Ramos (cell line): Measurements from ENCODE around the gene KIF12.

ENCODE experiments used
- in situ Hi-C: fragments of 300-500 bp; cut with MboI; formaldehyde crosslinking; loops from one replicate; pipeline ENCODE4 v1.14.3; 2022; ENCODE audit warnings: low sequenced_read_pairs; ENCODE audit not compliant: unreplicated experiment

The KIF12 gene

GRCh38 chr9:114072184-114073140, 26.6 kb downstream of the KIF12 start:
- in situ Hi-C loops, result no loop called here

GRCh38 chr9:114071197-114071795, 27.8 kb downstream of the KIF12 start:
- in situ Hi-C loops, result no loop called here

- in situ Hi-C loops, result no loop called here
These were observed 28.6 kb downstream of the KIF12 start for GRCh38 chr9:114070188-114071103.

GRCh38 chr9:114069476-114070187, 29.5 kb downstream of the KIF12 start:
- in situ Hi-C loops, result no loop called here

- in situ Hi-C loops, result no loop called here
These were observed 33.8 kb downstream of the KIF12 start for GRCh38 chr9:114065304-114065703.

GRCh38 chr9:114061830-114062474, 37.1 kb downstream of the KIF12 start:
- in situ Hi-C loops, result no loop called here

DNA sequence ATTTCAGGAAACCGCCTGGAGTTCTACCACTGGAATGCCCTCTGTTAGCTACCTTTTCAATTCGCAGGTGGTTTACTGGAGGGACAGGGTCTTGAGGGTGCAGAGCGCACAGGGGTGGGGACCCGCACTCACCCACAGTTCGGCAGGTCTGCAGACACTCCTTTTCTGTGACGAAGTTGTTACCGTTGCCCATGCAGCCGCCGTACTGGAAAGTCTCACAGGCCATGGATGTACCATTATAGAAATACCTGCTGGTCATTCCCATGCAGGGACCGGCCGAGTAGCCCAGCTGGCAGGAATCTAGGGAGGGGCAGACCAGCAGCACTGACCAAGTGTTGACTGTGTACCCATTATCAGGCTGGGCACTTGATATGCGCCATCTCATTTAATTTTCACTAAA, 37.8 kb downstream of the KIF12 start:
- in situ Hi-C loops, result no loop called here

GRCh38 chr9:114060711-114061110, 38.4 kb downstream of the KIF12 start:
- in situ Hi-C loops, result no loop called here

DNA sequence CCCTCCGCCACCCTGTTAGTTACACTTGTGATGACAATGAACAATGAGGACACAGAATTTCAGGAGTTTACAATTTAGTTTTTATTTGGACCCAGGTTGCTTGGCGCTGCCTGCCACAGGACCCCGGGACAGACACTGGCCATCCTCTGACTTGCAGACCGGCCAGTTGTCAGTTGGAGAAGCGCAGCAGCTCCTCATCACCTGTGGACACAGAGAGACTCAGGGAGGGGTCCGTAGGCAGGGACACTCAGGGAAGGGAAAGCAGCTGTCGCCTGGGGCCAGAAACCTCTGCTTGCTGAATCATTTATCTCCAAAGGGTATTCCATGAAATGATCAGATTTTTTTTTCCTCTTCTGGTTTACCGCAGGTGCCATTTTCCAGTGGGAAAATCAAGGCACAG, 39.0 kb downstream of the KIF12 start:
- in situ Hi-C loops, result no loop called here

DNA sequence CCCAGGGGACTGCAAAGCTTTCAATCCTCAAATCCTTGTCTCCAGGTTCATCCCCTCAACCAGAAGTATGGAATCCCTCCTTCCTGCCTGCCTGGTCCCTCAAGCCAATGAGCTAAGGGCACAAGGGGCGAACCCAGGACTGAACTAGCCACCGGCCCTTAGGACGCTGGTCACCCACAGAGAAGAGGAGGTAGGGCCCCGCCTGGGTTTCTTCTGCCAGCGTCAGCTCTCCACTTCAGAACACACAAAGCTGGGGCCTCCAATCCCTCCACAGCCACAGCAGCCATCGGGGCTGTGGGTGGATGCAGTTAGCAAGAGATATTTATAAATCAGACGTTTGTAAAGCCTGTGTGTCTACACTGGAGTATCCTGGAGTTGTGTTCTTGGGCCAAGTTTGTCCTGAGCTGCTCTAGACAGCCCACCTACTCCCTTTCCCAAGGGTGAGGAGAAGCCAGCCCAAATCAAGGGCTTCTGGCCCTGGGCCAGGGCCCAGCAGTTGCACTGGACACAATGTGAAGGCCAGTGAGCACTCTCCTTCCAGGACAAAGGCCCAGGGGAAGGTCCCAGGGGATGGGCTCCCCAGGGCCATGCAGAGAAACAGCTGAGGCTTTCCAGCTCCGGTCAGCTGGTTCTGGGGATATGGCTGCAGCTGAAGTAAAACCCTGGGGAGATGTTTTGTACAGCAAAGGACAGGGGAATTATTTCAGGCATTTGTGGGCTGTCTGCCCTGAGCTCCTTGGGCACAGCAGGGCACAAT, 39.9 kb downstream of the KIF12 start:
- in situ Hi-C loops, result no loop called here

- in situ Hi-C loops, result no loop called here
These were observed 40.4 kb downstream of the KIF12 start for GRCh38 chr9:114058688-114059046.

- in situ Hi-C loops, result no loop called here
These were observed 41.8 kb downstream of the KIF12 start for GRCh38 chr9:114057161-114057885.

DNA sequence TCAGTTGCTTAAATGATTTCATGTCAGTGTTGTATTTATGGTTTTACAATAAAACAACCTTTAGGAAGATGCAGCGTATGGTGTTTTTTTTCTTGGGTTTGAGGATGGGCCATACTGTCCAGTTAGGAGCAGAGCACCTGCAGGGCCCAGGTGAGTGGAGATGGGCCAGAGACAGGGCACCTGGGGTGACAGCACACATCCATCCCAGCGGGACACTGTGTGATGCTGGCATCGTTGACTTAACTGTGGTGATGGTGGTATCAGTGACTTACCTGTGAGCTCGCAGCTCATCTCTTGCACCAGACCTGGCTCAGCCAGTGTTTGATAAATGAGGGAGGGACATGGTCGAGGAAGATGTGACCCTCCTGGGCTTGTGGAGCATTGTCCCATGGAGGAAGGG, 42.6 kb downstream of the KIF12 start:
- in situ Hi-C loops, result no loop called here

GRCh38 chr9:114055894-114056293, 43.2 kb downstream of the KIF12 start:
- in situ Hi-C loops, result no loop called here

DNA sequence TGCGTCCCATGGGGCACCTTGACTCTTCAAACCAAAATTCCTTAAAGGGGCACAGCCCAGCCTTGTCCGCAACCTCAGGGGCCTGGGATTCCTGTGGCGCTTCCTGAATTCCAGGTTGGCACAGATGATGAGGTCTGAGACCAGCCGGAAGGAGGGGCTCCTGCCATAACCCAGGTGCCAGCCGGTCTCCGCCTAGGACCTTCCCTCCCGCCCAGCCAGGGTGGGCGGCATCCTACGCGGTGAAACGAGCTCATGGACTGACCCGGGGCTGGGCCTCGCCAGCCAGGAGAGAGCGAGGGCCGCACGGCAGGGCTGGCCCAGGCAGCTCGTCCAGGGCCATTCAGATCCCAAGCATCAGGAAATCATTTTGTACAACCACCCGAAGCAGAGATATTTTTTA, 44.0 kb downstream of the KIF12 start:
- in situ Hi-C loops, result no loop called here

DNA sequence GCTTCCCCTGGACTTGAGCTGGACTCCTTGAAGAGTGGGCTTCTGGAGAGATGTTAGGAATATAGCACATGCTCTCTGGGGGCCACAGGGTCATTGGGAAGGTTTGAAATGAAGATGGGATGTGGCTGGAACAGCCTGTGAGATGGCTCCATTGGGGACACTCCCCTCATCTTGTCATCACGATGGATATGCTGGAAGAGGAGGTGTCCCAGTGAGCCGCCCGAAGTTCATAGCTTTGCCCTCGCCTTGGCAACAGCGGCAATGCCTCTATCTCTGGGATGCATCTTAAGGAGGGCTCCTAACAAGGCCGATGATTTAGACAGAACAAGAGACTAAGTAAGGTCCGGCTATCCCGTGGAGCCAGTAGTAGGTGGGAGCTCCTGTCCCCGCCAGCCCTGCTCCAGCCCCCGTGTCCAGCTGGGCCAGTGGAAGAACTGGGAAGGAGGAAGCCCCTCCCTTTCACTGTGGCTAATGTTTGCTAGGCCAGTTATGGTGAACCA, 44.9 kb downstream of the KIF12 start:
- in situ Hi-C loops, result no loop called here

DNA sequence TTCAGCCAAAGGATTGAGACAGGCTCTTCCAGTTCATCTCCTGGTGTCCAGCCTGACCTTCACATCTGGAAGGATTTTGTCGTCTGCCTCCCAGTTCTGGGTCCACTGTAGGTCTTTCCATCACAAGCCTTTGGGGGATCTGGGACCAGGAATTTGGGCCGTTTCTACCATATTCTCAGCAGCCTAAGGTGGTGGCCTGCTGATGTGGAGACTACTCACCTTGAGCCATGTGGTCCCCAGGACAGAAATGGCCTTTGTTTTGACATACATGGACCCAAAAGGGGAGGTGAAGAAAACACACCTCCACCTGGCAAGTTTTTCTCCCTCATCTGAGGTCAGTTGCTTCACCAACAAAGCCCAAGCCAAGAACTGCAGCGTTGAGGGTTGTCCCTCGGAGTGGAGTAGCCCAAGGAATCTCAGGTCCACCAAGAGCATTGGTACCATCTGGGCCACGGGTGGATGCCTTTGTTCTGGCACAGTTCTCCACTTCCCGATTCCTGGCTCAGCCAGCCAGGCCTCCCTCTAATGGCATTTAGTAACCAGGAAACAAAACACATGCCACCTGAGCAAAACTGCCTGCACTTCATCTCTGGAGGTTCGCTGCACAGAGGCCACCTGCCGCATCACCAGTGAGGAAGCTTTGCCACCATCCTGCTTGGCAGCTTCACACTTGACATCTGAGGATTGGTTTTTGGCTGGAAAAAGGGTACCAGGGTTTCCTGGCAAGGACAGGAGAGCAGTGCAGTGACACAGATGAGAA, 45.7 kb downstream of the KIF12 start:
- in situ Hi-C loops, result no loop called here
